Astrocyte of the cerebellum (primary cell): ENCODE data around the gene VPS54.

Experiments used
- DNase-seq: peaks from one replicate; pipeline ENCODE4 v3.0.0-alpha.2; 2011; ENCODE audit warnings: low read depth
- H3K4me3 ChIP-seq: 2 replicates; pipeline ENCODE4 v1.5.1; 2011; ENCODE audit warnings: mild to moderate bottlenecking, low read depth, low read length, moderate library complexity
- CTCF ChIP-seq: IDR thresholded peaks from 2 replicates; pipeline ENCODE4 v1.5.1; 2012; ENCODE audit warnings: low read length, low read depth, moderate library complexity, mild to moderate bottlenecking; ENCODE audit errors: missing control alignments
- in situ Hi-C: cut with HindIII; loops from 2 replicates; pipeline ENCODE4 v1.10.0; 2017; ENCODE audit warnings: low sequenced_read_pairs

Gene VPS54

GRCh38 chr2:63865159-63865799 is 153.9 kb downstream of the VPS54 start:
- in situ Hi-C loops = loop anchor here (25.0 kb wide), 1 partner anchor 178 kb away; no protein-coding TSS in a partner anchor
- TF ChIP-seq CTCF = no peak
- no peak overlapping the region for H3K4me3 ChIP-seq
- no peak for DNase-seq

- no peak overlapping the region for H3K4me3 ChIP-seq
- TF ChIP-seq CTCF = no peak
- DNase-seq = no peak
- in situ Hi-C loops = loop anchor here (25.0 kb wide), 1 partner anchor 176 kb away; no protein-coding TSS in a partner anchor
Observed at GRCh38 chr2:63863707-63864106, 155.5 kb downstream of the VPS54 start.

- no peak for DNase-seq
- TF ChIP-seq CTCF = no peak
- in situ Hi-C loops = loop anchor here (25.0 kb wide), 1 partner anchor 176 kb away; no protein-coding TSS in a partner anchor
- no peak overlapping the region for H3K4me3 ChIP-seq
Observed at GRCh38 chr2:63862806-63863205, 156.4 kb downstream of the VPS54 start.

- TF ChIP-seq CTCF = peak; percentile 44
- H3K4me3 ChIP-seq = no peak overlapping the region
- peak; percentile 50 for DNase-seq
- in situ Hi-C loops = loop anchor here (25.0 kb wide), 1 partner anchor 174 kb away; no protein-coding TSS in a partner anchor
Observed at GRCh38 chr2:63861220-63861822, 157.9 kb downstream of the VPS54 start.

- H3K4me3 ChIP-seq = no peak overlapping the region
- no peak for DNase-seq
- in situ Hi-C loops = loop anchor here (25.0 kb wide), 1 partner anchor 171 kb away; no protein-coding TSS in a partner anchor
- no peak for TF ChIP-seq CTCF
Observed at GRCh38 chr2:63858291-63858690, 160.9 kb downstream of the VPS54 start.

GRCh38 chr2:63856303-63856603 is 163.0 kb downstream of the VPS54 start:
- in situ Hi-C loops = loop anchor here (25.0 kb wide), 1 partner anchor 169 kb away; no protein-coding TSS in a partner anchor
- no peak for TF ChIP-seq CTCF
- no peak for DNase-seq
- no peak overlapping the region for H3K4me3 ChIP-seq
